Measurements from ENCODE around the gene AFAP1. TPM values are rescaled to one million over a fixed set of nuclear protein-coding genes. Genes with fewer than 3 reads are reported as not detected.

AFAP1 gene
- polyA plus RNA-seq, 1 donor (not counting 4 experiments of a cell fraction or from before 2014, with no cell fraction given) = 7.6 TPM

DNA sequence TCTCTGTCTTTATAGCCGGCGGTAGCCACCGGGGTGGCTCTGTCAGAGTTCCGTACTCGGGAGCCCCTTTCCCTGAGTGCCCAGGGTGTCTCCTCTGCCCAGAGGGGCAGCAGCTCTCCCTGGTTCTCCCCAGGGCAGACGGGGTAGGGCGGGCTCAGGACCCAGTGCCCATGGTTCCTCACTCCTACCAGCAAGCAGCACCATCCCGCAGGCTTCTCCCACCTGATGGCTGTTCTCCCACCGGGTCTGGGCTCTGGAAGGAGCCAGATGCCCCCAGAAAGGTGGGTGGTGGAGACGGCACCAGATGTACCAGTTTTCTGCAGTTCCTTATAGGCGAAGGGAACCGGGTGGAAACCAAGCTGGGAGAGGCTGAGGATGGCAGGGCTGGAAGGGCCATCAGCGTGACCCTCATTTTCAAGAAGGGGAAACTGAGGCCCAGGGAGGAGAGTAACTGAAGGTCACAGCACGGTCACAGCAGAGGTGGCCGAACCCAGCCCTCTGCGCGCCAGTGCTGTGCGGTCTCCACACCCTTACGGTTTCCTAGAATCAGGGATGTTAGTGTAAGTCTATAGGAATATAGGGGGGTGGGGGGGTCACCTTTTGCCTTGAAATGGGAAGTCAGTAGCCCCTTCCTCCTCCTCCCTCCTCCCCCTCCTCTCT, 198.7 kb downstream of the AFAP1 start:
- H3K4me1 ChIP-seq (ENCODE audit: control insufficient read depth, extremely low read depth, insufficient read depth, low read length) = no peaks in the 10 kb centered on the region
- TF ChIP-seq CTCF (optimal IDR thresholded peaks at IDR 0.05 in 1 of 3, IDR thresholded peaks at IDR 0.05 in 1 of 3, conservative IDR thresholded peaks at IDR 0.05 in 1 of 3; ENCODE audit: extremely low read depth in 1 of 3, insufficient read depth in 2 of 3, low read length in 3 of 3) (no peak), EZH2 (IDR thresholded peaks at IDR 0.05; ENCODE audit: low read length) (no peak)
- H3K9me1 ChIP-seq (ENCODE audit: control insufficient read depth, extremely low read depth, insufficient read depth, low read length) = no peaks in the 10 kb centered on the region
- FAIRE-seq (no peak), DNase-seq (ENCODE audit: low read depth, low spot score) (no peak)
- H2AFZ ChIP-seq (ENCODE audit: control insufficient read depth, low read length) = no peak overlapping the region
- H4K20me1 ChIP-seq (ENCODE audit: control insufficient read depth, extremely low read depth, insufficient read depth, low read length) = no peaks in the 10 kb centered on the region
- no peaks in the 10 kb centered on the region for H3K36me3 ChIP-seq (ENCODE audit: control insufficient read depth in 2 of 2, extremely low read depth in 1 of 2, insufficient read depth in 2 of 2, low read length in 2 of 2)
- dilution Hi-C loops (cut with MboI; ENCODE audit: extremely low pct_ligation_motif_present, low sequenced_read_pairs) = no loop called here
- H3K4me3 ChIP-seq (ENCODE audit: control insufficient read depth in 2 of 3, extremely low read depth in 1 of 3, insufficient read depth in 2 of 3, low read depth in 1 of 3, low read length in 3 of 3) = no peak overlapping the region
- no peak overlapping the region for H3K4me2 ChIP-seq (ENCODE audit: control insufficient read depth, extremely low read depth, insufficient read depth, low read depth, low read length)
- no peak overlapping the region for H3K9ac ChIP-seq (ENCODE audit: control insufficient read depth, extremely low read depth, insufficient read depth, low read length)
- no peak overlapping the region for H3K27ac ChIP-seq (ENCODE audit: control insufficient read depth, insufficient read depth, low read length)
- no peaks in the 10 kb centered on the region for H3K79me2 ChIP-seq (ENCODE audit: control insufficient read depth, insufficient read depth, low read length)
- no peaks in the 10 kb centered on the region for H3K9me3 ChIP-seq (ENCODE audit: control insufficient read depth, low read depth, low read length)
- H3K27me3 ChIP-seq (ENCODE audit: control insufficient read depth, extremely low read depth, insufficient read depth, low read length) = peaks cover 7% of the 10 kb centered on the region

- no peak for FAIRE-seq
- Histone ChIP-seq H3K36me3 (ENCODE audit: control insufficient read depth in 2 of 2, extremely low read depth in 1 of 2, insufficient read depth in 2 of 2, low read length in 2 of 2) (no peaks in the 10 kb centered on the region), H3K4me3 (ENCODE audit: control insufficient read depth in 2 of 3, extremely low read depth in 1 of 3, insufficient read depth in 2 of 3, low read depth in 1 of 3, low read length in 3 of 3) (no peak overlapping the region), H3K27me3 (ENCODE audit: control insufficient read depth, extremely low read depth, insufficient read depth, low read length) (peaks cover 9% of the 10 kb centered on the region), H3K27ac (ENCODE audit: control insufficient read depth, insufficient read depth, low read length) (no peak overlapping the region), H4K20me1 (ENCODE audit: control insufficient read depth, extremely low read depth, insufficient read depth, low read length) (no peaks in the 10 kb centered on the region), H3K9me3 (ENCODE audit: control insufficient read depth, low read depth, low read length) (no peaks in the 10 kb centered on the region), H3K4me1 (ENCODE audit: control insufficient read depth, extremely low read depth, insufficient read depth, low read length) (no peaks in the 10 kb centered on the region), H3K4me2 (ENCODE audit: control insufficient read depth, extremely low read depth, insufficient read depth, low read depth, low read length) (no peak overlapping the region), H3K79me2 (ENCODE audit: control insufficient read depth, insufficient read depth, low read length) (no peaks in the 10 kb centered on the region), H2AFZ (ENCODE audit: control insufficient read depth, low read length) (no peak overlapping the region), H3K9ac (ENCODE audit: control insufficient read depth, extremely low read depth, insufficient read depth, low read length) (no peak overlapping the region), H3K9me1 (ENCODE audit: control insufficient read depth, extremely low read depth, insufficient read depth, low read length) (no peaks in the 10 kb centered on the region)
- dilution Hi-C loops (cut with MboI; ENCODE audit: extremely low pct_ligation_motif_present, low sequenced_read_pairs) = no loop called here
- no peak for TF ChIP-seq EZH2 (IDR thresholded peaks at IDR 0.05; ENCODE audit: low read length)
- TF ChIP-seq CTCF (optimal IDR thresholded peaks at IDR 0.05 in 1 of 3, IDR thresholded peaks at IDR 0.05 in 1 of 3, conservative IDR thresholded peaks at IDR 0.05 in 1 of 3; ENCODE audit: extremely low read depth in 1 of 3, insufficient read depth in 2 of 3, low read length in 3 of 3) = no peak
- DNase-seq (ENCODE audit: low read depth, low spot score) = no peak
These were observed 199.5 kb downstream of the AFAP1 start for GRCh38 chr4:7739918-7740865.
